ENCODE results near the gene NUDT22. TPM values are rescaled to one million over a fixed set of nuclear protein-coding genes. Genes with fewer than 3 reads are reported as not detected.
A peak's percentile ranks its signal among the peaks of the same experiment; 100 is the strongest.

Gene NUDT22
- total RNA-seq, 2 donors from 2014 or later = 73.3 to 95.6 TPM

GRCh38 chr11:64248578-64248977, 22.5 kb downstream of the NUDT22 start:
- no peak for DNase-seq (ENCODE audit: low spot score)
- TF ChIP-seq, protein P1, sequence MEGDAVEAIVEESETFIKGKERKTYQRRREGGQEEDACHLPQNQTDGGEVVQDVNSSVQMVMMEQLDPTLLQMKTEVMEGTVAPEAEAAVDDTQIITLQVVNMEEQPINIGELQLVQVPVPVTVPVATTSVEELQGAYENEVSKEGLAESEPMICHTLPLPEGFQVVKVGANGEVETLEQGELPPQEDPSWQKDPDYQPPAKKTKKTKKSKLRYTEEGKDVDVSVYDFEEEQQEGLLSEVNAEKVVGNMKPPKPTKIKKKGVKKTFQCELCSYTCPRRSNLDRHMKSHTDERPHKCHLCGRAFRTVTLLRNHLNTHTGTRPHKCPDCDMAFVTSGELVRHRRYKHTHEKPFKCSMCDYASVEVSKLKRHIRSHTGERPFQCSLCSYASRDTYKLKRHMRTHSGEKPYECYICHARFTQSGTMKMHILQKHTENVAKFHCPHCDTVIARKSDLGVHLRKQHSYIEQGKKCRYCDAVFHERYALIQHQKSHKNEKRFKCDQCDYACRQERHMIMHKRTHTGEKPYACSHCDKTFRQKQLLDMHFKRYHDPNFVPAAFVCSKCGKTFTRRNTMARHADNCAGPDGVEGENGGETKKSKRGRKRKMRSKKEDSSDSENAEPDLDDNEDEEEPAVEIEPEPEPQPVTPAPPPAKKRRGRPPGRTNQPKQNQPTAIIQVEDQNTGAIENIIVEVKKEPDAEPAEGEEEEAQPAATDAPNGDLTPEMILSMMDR (IDR thresholded peaks at IDR 0.05) = no peak
- peaks cover 0 to 57% of the 10 kb centered on the region in 2 donors for H3K4me1 ChIP-seq
- no peak overlapping the region for H3K4me3 ChIP-seq
- no peaks in the 10 kb centered on the region for H3K27me3 ChIP-seq
- H3K9me3 ChIP-seq = no peaks in the 10 kb centered on the region
- H3K27ac ChIP-seq = no peak overlapping the region
- peaks cover 9% of the 10 kb centered on the region for H3K36me3 ChIP-seq

DNA sequence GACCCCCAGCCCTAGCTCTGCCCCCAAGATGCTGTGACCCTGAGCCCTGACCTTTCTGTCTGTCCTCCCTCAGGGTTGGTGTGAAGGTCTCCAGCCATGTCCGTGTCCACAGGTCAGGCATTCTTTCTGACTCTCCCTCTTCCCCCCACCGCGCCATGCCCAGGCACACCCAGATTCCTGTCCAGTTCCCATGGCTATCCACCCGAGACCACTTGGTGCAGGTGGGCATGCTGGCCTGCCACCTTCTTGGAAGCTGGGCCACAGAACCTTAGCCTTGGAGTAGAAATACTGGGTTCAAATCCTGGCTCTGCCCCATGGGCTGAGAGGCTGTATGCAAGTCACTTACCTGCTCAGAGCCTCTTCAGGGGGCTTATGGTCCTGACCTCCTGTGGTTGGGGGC, 23.0 kb downstream of the NUDT22 start:
- H3K27me3 ChIP-seq = no peaks in the 10 kb centered on the region
- peaks cover 5% of the 10 kb centered on the region for H3K36me3 ChIP-seq
- no peaks in the 10 kb centered on the region for H3K9me3 ChIP-seq
- no peak overlapping the region for H3K4me3 ChIP-seq
- peaks cover 0 to 60% of the 10 kb centered on the region in 2 donors for H3K4me1 ChIP-seq
- TF ChIP-seq, protein P1 (IDR thresholded peaks at IDR 0.05) = no peak
- H3K27ac ChIP-seq = no peak overlapping the region
- no peak for DNase-seq (ENCODE audit: low spot score)

GRCh38 chr11:64249563-64250414, 23.7 kb downstream of the NUDT22 start:
- Histone ChIP-seq H3K4me3 (no peak overlapping the region), H3K27ac (no peak overlapping the region), H3K9me3 (no peaks in the 10 kb centered on the region), H3K36me3 (peaks cover 5% of the 10 kb centered on the region), H3K27me3 (no peaks in the 10 kb centered on the region), H3K4me1 (peaks cover 0 to 59% of the 10 kb centered on the region in 2 donors)
- DNase-seq (ENCODE audit: low spot score) = no peak
- TF ChIP-seq, protein P1 (IDR thresholded peaks at IDR 0.05) = no peak

DNA sequence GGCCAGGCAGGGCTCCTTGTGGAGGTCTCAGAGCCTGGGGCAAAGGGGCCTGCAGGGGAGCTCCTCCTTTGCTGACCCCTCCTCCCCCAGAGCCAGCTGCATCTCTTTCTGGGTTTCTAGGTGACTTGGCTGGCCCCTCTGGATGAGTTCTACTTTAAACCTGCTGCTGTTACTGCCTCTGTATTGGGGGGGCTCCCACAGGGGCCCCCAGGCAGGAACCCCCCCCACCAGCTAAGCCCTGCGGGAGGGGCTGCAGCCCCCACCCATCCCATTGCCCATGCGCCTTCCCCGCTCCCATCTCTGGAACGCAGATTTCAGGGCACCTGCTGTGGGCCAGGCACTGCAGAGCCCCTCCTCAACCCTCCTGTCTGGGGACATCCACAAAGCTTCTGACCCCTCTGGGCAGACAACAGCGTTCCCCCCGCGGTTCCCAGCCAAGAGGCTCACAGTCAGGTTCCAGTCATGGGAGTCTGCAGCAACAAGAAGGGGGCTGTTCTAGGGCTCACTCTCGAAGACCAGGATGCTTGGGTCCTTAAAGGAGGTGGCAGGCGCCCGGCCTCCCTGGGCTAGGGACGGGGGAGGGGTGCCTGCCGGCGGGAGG, 24.4 kb downstream of the NUDT22 start:
- TF ChIP-seq, protein P1 (IDR thresholded peaks at IDR 0.05) = no peak
- Histone ChIP-seq H3K9me3 (no peaks in the 10 kb centered on the region), H3K4me3 (peak overlapping the region; percentile 43 to 83), H3K4me1 (peaks cover 0 to 51% of the 10 kb centered on the region in 2 donors), H3K27me3 (no peaks in the 10 kb centered on the region), H3K27ac (peak overlapping the region in 1 of 2 donors; percentile 56), H3K36me3 (peaks cover 8% of the 10 kb centered on the region)
- no peak for DNase-seq (ENCODE audit: low spot score)

DNA sequence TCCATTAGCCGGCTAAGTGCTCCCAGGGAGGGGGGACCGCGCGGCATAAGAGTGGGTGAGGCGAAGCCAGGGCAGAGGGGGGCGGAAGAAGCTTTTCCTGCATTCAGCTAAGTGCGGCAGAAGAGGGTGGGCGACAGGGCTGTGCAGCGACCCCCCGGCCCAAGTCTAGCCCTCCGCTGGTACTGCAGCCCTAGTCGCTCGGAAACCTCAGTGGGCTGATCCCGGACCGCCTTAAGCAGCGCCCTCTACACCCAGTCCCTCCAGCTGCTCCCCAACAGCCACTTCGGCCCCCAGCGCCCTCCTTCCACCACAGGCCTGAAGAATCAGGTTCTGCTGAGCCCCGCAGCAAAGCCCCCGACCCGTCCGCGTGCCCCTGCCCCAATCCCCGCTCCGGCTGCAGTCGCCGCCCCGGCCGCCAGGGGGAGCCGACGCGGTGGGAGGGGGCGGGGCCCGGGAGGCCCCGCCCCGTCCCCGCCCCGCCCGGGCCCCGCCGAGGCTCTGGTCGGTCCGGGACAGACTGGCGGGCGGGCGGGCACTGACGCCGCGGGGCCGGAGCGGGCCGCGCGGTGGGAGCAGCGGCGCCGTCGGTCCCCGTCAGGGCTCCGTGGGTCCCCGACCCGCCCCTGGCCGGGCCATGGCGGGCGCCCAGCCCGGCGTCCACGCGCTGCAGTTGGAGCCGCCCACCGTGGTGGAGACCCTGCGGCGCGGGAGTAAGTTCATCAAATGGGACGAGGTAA, 25.1 kb downstream of the NUDT22 start, which contains the start of gene PLCB3:
Gene PLCB3 (plus strand): TSS at position 515 of the 737 bp plus-strand sequence. CDS start 120 bp downstream, at position 635.
- TF ChIP-seq, protein P1 (IDR thresholded peaks at IDR 0.05) = peak; percentile 87 to 99
- Histone ChIP-seq H3K4me3 (peak within 1 kb of the TSS; percentile 77 to 83), H3K9me3 (no peaks in the 10 kb centered on the region), H3K27me3 (no peaks in the 10 kb centered on the region), H3K4me1 (peaks cover 0 to 45% of the 10 kb centered on the region in 2 donors), H3K36me3 (peaks cover 15% of the 10 kb centered on the region), H3K27ac (peak within 1 kb of the TSS; percentile 63 to 71)
- no peak for DNase-seq (ENCODE audit: low spot score)

Data from right atrium auricular region (tissue), 2 donors.